Activated CD4-positive, CD25-positive, alpha-beta regulatory T cell treated with anti-CD3 and anti-CD28 coated beads, Interleukin-2, amount 50 U/mL, for 16 hours (primary cell): ENCODE measurements around the gene MIP.
"Not testable (repeated sequence)": the region's sequence is repeated elsewhere in the genome, so short reads cannot be mapped to it uniquely, and the experiment has no call there.

Experiments
- DNase-seq: peaks from one replicate; pipeline ENCODE4 v3.0.0-alpha.2; 2020; ENCODE audit warnings: low read depth, low spot score

The MIP gene

GRCh38 chr12:56410768-56411167 lies 43.7 kb downstream of the MIP start:
- DNase-seq = no peak

- DNase-seq = no peak
These were observed 45.5 kb downstream of the MIP start for GRCh38 chr12:56408799-56409417.

- not testable (repeated sequence) for DNase-seq
These were observed 50.2 kb downstream of the MIP start for GRCh38 chr12:56404227-56404626.

GRCh38 chr12:56401612-56402011 lies 52.8 kb downstream of the MIP start:
- not testable (repeated sequence) for DNase-seq

- DNase-seq = not testable (repeated sequence)
These were observed 53.3 kb downstream of the MIP start for GRCh38 chr12:56401125-56401524.
